Activated B cell treated with CpG ODN at 0.5 μM for 24 hours (primary cell): ENCODE results near the gene RAB6B. TPM values are rescaled to one million over a fixed set of nuclear protein-coding genes. Genes with fewer than 3 reads are reported as not detected.

Source experiments
- ATAC-seq: fragments of 200-7000 bp; cut with Tn5 transposase; one replicate; pipeline ENCODE4 v1.10.0; 2021; ENCODE audit warnings: low read depth, mild to moderate bottlenecking, moderate library complexity
- CTCF ChIA-PET: fragments of 350-600 bp; sonication (Branson Sonifier 250); formaldehyde crosslinking; loops from one replicate; lab custom pipeline; 2021; ENCODE audit warnings: antibody characterized with exemption; lab: Charles Lee
- POLR2A ChIA-PET: fragments of 350-600 bp; sonication (Branson Sonifier 250); formaldehyde crosslinking; loops from one replicate; lab custom pipeline; 2021; ENCODE audit warnings: antibody characterized with exemption; lab: Charles Lee
- DNase-seq: peaks from one replicate; pipeline ENCODE4 v3.0.0; 2022
- H3K27ac Mint-ChIP-seq: one replicate; pipeline ENCODE4 v1.8.0; 2020; ENCODE audit warnings: mixed read lengths
- H3K27me3 Mint-ChIP-seq: one replicate; pipeline ENCODE4 v1.8.0; 2021; ENCODE audit warnings: mixed read lengths
- H3K36me3 Mint-ChIP-seq: one replicate; pipeline ENCODE4 v1.8.0; 2021; ENCODE audit warnings: low read depth, mixed read lengths
- H3K4me1 Mint-ChIP-seq: one replicate; pipeline ENCODE4 v1.8.0; 2021; ENCODE audit warnings: mixed read lengths
- H3K4me3 Mint-ChIP-seq: one replicate; pipeline ENCODE4 v1.8.0; 2020; ENCODE audit warnings: mild to moderate bottlenecking, mixed read lengths
- H3K9me3 Mint-ChIP-seq: one replicate; pipeline ENCODE4 v1.8.0; 2020; ENCODE audit warnings: mixed read lengths
- intact Hi-C: fragments of 100-400 bp; cut with micrococcal nuclease; formaldehyde crosslinking; loops from one replicate; pipeline ENCODE4 v1.15.1; 2024
- total RNA-seq: library from RNA; stranded (reverse); gene quantifications from 2 replicates; pipeline ENCODE4 v1.2.3, GENCODE V29; 2022
- TF ChIP-seq, protein P1 (sequence below): fragments of 200-600 bp; IDR thresholded peaks from one replicate; pipeline ENCODE4 v1.8.0; 2022; ENCODE audit warnings: antibody characterized with exemption, mild to moderate bottlenecking

The RAB6B gene
- total RNA-seq, 1 donor from 2014 or later, result not detected

GRCh38 chr3:133899311-133899710 is 3.6 kb upstream of the RAB6B start:
- peaks cover 10% of the 10 kb centered on the region for H3K9me3 Mint-ChIP-seq
- H3K4me3 Mint-ChIP-seq, result no peak overlapping the region
- no peak overlapping the region for H3K27ac Mint-ChIP-seq
- H3K36me3 Mint-ChIP-seq, result no peaks in the 10 kb centered on the region
- ATAC-seq, result no peak
- DNase-seq, result no peak
- POLR2A ChIA-PET, result no interaction called here
- H3K4me1 Mint-ChIP-seq, result peaks cover 10% of the 10 kb centered on the region
- CTCF ChIA-PET, result no interaction called here
- peaks cover 31% of the 10 kb centered on the region for H3K27me3 Mint-ChIP-seq
- intact Hi-C loops, result no loop called here
- TF ChIP-seq, protein P1, sequence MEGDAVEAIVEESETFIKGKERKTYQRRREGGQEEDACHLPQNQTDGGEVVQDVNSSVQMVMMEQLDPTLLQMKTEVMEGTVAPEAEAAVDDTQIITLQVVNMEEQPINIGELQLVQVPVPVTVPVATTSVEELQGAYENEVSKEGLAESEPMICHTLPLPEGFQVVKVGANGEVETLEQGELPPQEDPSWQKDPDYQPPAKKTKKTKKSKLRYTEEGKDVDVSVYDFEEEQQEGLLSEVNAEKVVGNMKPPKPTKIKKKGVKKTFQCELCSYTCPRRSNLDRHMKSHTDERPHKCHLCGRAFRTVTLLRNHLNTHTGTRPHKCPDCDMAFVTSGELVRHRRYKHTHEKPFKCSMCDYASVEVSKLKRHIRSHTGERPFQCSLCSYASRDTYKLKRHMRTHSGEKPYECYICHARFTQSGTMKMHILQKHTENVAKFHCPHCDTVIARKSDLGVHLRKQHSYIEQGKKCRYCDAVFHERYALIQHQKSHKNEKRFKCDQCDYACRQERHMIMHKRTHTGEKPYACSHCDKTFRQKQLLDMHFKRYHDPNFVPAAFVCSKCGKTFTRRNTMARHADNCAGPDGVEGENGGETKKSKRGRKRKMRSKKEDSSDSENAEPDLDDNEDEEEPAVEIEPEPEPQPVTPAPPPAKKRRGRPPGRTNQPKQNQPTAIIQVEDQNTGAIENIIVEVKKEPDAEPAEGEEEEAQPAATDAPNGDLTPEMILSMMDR, result no peak

DNA sequence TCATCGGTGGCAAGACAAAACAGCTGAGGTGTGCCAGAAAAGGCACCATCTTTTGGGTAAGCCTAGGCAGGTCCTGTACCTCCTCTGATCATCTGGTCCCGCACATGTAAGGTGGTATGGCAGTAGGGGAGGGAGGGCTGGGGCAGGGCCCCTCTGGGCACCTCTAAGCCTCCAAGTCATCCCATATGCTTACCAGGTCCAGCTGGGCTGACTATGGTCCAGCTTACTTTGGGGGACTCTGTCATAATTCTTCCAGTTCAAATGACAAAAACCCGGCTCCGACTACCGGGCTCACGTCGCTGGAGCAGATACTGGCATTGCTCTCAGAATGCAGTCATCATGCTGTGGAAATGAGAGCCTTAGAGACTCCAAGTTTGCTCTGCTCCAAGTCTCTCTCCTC is 1.9 kb upstream of the RAB6B start:
- DNase-seq (no peak), ATAC-seq (no peak)
- H3K27ac Mint-ChIP-seq, result no peak overlapping the region
- CTCF ChIA-PET, result no interaction called here
- H3K9me3 Mint-ChIP-seq, result peaks cover 2% of the 10 kb centered on the region
- intact Hi-C loops, result no loop called here
- H3K4me3 Mint-ChIP-seq, result no peak overlapping the region
- POLR2A ChIA-PET, result no interaction called here
- H3K27me3 Mint-ChIP-seq, result peaks cover 43% of the 10 kb centered on the region
- H3K36me3 Mint-ChIP-seq, result no peaks in the 10 kb centered on the region
- peaks cover 10% of the 10 kb centered on the region for H3K4me1 Mint-ChIP-seq
- TF ChIP-seq, protein P1, result no peak

DNA sequence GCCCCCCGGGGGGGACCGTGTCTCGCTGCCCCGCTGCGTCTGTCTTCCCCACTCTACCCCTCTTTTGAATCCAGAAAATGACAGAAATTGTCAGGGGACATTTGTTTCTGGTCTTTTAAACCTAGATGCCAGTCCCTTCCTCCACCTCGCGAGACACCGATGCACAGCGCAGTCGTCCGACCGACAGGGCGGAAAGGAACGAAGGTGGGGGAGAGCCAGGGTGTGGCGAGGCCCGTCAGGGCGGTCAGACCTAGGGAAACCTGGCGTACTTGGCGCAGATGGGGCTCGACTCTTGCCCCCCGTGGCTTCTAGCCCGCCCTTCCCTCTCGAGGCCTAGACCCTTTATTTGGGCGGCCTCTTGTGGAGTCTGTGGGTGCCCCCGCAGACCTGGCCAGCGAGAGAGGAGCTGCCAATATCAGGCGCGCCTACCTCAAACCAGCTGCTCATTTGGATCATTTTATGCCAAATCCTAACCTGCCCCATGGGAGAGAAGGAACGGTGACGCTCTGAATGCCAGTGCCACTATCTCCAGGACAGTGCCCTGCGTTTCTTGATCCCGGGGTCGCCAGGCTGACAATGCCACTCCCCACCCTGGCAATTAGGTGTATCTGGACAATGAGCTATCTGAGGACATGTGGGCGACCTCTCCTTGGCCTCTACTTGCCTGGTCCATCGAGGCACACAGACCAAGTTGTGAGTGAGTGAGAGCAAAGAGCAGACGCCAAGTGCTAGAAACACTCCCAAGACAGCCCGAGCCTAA is 500 bp upstream of the RAB6B start:
- ChIA-PET CTCF (no interaction called here), POLR2A (no interaction called here)
- TF ChIP-seq, protein P1, result no peak
- DNase-seq (no peak), ATAC-seq (no peak)
- Mint-ChIP-seq H3K9me3 (no peaks in the 10 kb centered on the region), H3K4me3 (peak overlapping the region; percentile 56), H3K4me1 (peaks cover 10% of the 10 kb centered on the region), H3K27me3 (peaks cover 51% of the 10 kb centered on the region), H3K27ac (no peak overlapping the region), H3K36me3 (no peaks in the 10 kb centered on the region)
- intact Hi-C loops, result no loop called here

GRCh38 chr3:133894353-133895207 is 1.1 kb downstream of the RAB6B start:
- DNase-seq (no peak), ATAC-seq (no peak)
- TF ChIP-seq, protein P1, result no peak
- H3K9me3 Mint-ChIP-seq, result no peaks in the 10 kb centered on the region
- intact Hi-C loops, result no loop called here
- POLR2A ChIA-PET, result no interaction called here
- H3K36me3 Mint-ChIP-seq, result no peaks in the 10 kb centered on the region
- CTCF ChIA-PET, result no interaction called here
- no peak overlapping the region for H3K4me3 Mint-ChIP-seq
- peaks cover 10% of the 10 kb centered on the region for H3K4me1 Mint-ChIP-seq
- peaks cover 45% of the 10 kb centered on the region for H3K27me3 Mint-ChIP-seq
- H3K27ac Mint-ChIP-seq, result no peak overlapping the region

GRCh38 chr3:133893683-133894352 is 1.9 kb downstream of the RAB6B start:
- intact Hi-C loops, result no loop called here
- H3K4me3 Mint-ChIP-seq, result no peak overlapping the region
- ChIA-PET CTCF (no interaction called here), POLR2A (no interaction called here)
- peaks cover 45% of the 10 kb centered on the region for H3K27me3 Mint-ChIP-seq
- TF ChIP-seq, protein P1, result no peak
- no peaks in the 10 kb centered on the region for H3K36me3 Mint-ChIP-seq
- H3K4me1 Mint-ChIP-seq, result peaks cover 10% of the 10 kb centered on the region
- H3K9me3 Mint-ChIP-seq, result no peaks in the 10 kb centered on the region
- DNase-seq (no peak), ATAC-seq (no peak)
- no peak overlapping the region for H3K27ac Mint-ChIP-seq
